Fibroblast of skin of scalp (primary cell): ENCODE measurements around the gene CFAP157.

Source experiments
- DNase-seq: peaks from one replicate; pipeline ENCODE4 v3.0.0-alpha.2; 2013

The CFAP157 gene

DNA sequence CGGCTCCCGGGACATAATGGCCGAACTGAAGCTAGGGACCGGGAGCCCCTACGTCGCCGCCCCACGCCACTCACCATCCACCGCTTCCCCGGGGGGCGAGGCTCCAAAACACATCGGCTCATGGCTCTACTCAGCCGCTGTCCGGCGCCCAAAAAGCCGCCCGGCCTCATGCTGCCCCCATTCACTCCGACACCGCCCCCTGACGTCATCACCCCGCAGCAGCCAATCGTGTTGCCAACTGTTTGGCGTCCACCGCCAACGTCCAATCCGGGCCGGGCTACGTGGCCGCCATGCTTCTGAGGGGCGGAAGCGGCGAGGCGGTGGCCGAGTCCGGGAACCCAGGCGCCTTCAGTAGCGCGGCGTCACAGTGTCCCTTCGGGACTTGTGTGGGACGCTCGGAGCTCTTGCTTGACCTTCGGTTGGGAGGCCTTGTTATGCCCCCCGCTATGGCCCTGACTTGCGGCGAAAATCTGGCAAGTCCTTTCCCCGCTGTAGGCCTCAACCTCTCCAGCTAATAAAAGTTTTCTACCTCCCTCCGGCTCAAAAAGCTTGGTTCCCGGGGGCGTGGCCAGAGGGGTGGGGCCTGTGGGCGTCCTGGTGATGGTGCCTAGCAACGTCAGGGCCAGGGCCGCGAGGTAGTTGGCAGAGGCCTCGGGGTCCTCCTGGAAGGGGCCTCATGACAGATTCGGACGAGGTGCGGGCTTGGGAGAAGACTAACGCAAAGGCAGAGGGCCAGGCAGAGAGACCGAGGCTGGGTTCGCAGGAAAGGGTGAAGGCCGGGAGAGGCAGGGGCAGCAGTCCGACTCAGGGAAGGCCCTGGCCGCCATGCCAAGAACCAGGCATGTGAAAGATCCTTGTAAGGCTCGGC is 8.9 kb downstream of the CFAP157 start, which contains the start of the genes PTRH1 and TTC16:
PTRH1 (minus strand) TSS at position 194 of the 868 bp plus-strand sequence; CDS start at position 170, 24 bp downstream.
TTC16 (plus strand) TSS at position 610 of the 868 bp plus-strand sequence; CDS start at position 677, 67 bp downstream.
- DNase-seq = peak; percentile 96

DNA sequence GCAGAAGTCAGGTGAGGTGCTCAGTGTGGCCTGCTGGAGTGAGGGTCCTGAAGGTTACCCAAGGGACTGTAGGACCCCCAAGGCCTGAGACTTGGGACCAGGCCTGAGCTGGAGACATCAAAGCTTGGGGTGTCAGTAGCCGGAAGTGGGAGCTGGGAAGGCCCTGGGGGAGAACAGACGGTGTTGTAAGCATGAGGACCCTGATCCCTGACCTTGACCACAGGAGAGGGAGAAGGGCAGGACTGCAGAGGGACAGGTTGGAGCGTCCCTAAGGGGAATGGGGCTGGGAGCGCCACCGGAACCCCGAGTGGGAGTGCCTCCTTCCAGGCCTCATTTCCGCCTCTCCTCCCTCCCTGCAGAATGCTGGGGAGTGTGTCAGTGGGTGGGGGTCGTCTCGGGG is 9.6 kb downstream of the CFAP157 start:
- no peak for DNase-seq

DNA sequence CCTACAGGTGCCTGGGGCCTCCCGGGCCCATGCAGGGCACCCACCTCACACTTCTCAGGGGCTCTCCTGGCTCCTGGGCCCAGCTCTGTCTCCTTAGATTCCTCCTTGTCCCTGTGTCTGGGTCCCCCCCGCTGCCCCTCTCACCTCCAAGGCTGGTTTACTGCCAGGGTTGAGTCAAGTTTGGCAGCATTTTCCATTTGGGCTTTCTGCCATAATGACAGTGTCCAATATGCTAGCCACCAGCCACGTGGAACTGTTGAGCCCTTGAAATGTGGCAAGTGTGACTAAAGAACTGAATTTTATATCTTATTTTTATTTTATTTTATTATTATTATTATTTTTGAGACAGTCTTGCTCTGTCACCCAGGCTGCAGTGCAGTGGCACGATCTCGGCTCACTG is 11.0 kb downstream of the CFAP157 start:
- no peak for DNase-seq

DNA sequence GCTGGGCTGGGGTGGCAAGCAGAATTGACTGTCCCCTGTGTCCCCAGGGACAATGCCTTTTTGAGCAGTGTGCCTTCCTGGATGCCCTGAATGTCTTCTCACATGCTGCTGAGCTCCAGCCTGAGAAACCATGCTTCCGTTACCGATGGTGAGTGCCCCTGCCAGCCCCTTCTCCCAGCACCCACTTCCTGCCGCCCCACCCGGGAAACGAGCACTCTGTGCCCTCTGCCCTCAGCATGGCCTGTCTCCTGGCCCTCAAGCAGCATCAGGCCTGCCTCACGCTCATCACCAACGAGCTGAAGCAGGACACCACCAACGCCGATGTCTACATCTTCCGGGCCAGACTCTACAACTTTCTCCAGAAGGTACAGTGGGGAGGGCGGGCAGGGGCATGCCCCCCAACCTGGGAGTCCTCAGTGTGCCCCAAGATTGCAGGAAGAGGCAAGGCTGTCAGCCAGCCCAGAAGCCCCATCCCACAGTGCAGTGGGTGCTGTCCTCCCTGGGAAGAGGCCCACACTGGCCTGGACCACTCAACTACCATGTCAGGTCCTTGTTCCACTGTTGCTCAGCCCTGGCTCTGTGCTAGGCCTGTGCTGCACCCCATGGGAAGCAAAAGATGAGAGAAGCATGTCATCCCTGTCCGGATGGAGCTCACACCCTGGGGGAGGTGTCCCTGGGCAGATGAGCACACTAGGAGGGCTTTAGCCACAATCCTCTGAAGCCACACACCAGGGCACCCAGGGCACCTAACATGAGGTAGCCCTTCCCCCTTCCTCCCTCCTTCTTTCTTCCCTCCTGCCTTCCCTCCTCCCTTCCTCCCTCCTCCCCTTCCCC is 13.5 kb downstream of the CFAP157 start:
- DNase-seq = no peak

DNA sequence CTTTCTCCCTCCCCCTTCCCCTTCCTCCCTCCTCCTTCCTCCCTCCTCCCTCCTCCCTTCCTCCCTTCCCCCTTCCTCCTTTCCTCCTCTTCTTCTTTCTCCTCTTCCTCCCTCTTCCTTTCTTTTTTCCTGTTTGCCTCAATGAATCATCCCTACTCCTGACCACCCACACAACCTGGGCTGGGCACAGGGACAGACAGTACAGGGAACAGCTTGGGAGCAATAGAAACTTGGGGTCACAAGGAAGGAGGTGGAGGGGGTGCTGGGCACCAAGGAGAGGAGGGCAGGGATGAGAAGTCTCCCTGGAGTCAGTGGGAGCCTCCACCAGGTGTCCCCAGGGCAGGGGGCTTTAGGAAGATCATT is 14.1 kb downstream of the CFAP157 start:
- DNase-seq = no peak

DNA sequence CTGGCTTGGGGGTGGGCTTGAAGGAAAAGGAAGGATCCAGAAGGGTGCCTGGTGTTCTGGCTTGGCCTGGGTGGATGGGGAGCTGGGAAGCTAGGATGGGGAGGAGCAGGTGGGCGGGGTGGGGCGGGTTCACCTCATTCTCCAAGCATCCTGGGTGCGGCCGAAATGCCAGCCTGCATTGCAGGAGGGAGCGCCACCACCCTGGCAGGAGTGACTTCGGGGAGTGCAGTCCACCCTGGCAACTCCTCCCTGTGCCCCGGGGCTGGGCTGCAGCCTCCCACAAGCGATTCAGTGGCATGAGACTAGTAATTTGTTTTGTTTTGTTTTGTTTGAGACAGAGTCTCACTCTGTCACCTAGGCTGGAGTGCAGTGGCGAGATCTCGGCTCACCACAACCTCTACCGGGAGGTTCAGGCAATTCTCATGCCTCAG is 14.6 kb downstream of the CFAP157 start:
- DNase-seq = no peak

DNA sequence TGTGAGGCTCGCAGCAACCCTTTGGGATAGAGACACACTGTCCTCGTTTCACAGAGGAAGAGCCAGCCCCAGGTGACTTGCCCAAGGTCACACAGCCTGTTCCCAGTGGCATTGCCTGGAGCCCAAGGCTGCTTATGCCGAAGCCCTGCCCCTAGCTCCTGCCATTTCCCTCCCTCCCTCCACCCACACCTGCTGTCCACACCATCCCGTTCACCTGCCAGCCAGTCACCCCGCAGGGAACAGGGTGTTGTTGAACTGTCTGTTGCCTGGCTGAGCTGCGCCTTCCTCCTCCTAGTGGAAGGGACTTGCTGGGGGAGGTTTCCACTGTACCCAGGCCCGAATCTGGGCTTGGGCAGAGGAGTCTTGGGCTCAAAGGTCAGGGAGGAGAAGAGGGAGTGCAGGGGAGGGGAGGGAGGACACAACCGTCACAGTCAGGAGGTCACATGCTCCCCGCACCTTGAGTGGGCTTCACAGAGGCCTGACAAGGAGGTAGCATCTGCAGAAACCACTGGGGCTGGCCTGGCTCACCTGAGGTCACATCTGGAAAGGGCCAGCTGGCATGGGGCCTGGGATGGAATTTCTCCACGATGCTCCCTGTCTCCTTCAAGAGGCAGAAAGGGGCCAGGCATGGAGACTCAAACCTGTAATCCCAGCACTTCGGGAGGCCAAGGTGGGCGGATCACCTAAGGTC is 15.4 kb downstream of the CFAP157 start:
- no peak for DNase-seq

DNA sequence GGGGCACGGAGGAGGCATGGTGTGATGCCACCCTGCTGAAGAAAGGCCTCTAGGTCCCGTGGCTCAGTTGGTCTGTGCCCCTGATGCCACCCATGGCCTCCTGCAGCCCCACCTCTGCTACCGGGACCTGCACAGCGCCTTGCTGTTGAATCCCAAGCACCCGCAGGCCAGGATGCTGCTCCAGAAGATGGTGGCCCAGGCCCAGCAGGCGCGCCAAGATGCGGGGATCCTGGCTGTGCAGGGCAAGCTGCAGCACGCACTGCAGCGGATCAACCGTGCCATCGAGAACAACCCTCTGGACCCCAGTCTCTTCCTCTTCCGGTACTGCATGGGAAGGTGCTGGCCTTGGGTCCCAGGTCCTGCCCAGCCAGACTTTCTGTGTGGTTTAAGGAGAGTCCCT is 16.2 kb downstream of the CFAP157 start:
- DNase-seq = no peak

DNA sequence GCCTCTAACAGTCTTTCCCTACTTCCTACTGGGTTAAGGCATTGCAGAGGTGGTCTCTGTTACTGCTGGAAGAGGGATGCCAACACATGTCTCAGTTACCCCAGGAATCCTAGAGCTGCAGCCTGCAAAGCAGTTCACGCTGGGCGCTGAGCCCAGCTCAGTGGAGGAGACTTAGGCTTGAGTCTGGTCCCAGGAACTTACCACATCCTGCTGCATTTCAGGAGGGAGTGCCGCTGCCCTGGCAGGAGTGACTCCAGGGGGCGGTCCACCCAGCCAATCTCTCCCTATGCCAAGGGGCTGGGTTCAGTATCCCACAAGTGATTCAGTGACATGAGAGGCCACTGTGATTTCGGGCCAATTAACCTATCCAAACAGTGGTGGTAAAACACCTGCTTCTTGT is 16.7 kb downstream of the CFAP157 start:
- peak; percentile 66 for DNase-seq

DNA sequence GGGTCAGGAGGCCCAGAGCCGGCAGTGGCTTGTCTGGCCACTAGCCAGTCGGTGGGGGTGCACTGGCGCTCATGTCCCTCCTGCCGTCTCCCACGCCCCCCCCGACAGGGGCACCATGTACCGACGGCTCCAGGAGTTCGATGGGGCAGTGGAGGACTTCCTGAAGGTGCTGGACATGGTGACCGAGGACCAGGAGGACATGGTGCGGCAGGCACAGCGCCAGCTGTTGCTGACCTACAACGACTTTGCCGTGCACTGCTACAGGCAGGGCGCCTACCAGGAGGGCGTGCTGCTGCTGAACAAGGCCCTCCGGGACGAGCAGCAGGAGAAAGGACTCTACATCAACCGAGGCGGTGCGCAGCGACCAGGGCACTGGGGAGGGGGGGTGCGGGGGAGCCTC is 17.2 kb downstream of the CFAP157 start:
- no peak for DNase-seq

DNA sequence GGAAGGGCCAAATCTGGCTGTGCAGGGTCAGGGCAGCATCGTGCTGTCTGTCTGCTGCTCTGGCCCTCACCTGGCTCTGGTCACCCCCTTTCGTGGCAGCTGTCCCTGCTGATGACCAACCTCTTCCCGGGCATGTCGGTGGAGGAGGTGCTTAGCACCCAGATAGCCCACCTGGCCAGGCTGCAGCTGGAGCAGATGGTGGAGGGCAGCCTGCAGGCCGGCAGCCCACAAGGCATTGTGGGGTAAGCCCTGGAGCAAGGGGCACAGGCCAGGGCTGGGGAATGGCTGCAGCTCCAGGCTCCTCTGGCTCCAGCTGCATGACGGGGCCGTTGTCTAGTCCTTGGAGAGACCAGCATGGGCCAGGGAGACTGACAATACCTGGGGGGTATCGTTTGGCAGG is 20.1 kb downstream of the CFAP157 start:
- DNase-seq = no peak

DNA sequence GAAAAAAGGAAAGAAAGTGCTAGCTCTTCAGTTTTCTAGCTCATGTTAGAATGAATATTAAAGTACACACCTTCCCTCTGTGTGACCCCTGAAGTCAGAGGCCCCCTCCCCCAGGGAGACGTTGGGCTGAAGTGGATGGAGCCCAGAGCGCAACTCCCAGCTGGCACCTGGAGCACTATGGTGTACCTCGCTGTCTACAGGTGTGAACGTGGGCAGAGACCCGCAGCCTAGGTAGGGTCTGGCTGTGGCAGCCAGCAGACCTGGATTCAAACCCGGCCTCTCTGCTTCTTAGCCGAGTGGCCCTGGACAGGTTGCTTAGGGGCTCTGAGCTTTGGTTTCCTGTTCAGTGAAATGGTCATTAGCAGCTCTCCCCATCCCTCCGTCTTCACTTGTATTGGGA is 22.0 kb downstream of the CFAP157 start:
- no peak for DNase-seq

DNA sequence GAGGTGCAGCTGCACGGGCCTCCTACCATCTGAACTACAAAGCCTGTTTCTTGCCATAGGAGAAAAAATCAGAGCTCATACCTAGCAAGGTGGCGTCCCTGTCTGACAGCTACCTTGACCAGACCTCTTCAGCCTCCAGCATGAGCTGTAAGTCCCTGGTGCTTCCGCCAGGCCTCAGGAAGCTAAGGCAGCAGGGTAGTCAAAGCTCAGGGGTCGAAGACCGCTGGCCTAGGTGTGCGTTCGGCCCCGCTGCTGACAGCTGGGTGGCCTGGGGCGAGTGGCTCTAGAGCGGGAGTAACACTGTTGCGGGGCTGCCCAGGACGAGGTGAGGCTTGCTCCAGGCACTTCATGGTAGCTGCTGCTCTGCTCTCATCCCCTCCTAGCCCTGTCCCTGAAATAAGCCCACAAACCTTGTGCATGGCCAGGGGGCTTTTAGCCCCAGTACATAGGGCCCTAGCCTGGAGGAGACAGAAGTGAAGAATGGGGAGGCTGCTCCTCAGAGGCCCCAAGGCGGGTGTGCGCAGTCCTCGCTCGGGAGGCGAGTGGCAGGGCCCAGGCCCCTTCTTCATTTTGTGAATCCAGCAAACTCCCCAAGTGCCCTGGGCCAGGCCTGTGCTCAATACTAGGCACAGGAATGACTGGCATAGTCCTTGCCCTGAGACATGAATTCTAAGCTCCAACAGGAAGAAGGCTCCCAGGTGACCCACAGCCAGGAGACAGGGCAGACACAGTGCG is 22.9 kb downstream of the CFAP157 start:
- no peak for DNase-seq

DNA sequence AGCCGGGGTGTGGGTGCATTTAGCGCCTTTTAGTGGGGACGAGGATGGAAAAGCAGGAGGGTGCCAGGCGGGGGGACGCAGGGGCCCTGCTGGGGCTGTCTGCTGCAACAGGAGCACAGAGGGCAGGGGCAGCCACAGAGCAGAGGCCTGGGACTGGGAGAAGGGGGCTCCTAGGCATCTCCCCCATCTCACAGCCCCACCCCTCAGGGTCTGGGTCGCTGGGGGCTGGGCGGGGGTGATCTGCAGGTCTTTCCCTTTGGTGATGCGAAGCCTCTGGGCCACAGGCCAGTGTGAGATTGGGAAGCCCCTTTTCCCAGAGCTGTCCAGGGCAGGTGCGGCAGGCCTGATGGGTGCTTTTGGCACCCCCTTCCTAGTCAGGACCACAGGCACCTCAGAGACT is 23.5 kb downstream of the CFAP157 start:
- no peak for DNase-seq

DNA sequence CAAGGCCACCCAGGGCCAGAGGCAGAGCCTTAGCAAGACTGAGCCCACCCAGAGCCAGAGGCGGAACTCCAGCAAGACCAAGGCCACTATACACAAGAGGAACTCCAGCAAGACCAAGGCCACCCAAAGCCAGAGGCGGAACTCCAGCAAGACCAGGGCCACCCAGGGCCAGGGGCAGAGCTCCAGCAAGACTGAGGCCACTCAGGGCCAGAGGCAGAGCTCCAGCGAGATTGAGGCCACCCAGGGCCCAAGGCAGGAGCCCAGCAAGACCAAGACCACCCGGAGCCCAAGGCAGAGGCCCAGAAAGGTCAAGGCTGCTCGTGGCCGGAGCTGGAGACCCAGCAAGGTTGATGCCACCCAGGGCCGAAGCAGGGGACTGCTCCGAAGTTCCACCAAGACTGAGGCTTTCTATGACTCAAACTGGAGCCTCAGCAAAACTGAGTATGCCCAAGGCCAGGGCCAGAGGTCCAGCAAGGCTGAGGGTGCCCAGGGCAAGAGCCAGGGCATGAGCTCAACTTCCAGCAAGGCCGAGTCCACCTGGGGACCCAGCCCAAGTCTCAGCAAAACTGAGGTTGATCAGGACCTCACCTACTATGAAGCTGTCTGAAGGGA is 24.1 kb downstream of the CFAP157 start:
- DNase-seq = no peak

DNA sequence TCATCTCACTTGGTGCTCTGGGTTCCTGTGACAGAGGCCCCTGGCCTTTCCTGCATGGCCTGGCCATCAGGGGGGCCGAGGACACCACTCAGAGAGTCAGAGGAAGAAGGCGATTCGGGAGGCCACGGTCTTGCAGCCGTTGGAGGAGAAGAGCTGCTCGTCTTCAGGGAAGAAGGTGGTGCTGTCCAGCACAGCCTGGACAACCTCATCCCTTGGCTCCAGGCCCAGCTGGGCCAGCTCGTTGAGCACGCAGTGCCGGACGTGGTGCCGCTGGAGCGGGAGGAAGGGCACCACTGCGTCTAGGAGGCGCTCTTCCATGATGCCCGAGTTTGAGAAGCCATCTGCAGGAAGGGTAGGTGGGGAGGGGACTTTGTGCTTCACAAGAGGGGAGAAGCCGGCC is 25.1 kb downstream of the CFAP157 start:
- DNase-seq = no peak

DNA sequence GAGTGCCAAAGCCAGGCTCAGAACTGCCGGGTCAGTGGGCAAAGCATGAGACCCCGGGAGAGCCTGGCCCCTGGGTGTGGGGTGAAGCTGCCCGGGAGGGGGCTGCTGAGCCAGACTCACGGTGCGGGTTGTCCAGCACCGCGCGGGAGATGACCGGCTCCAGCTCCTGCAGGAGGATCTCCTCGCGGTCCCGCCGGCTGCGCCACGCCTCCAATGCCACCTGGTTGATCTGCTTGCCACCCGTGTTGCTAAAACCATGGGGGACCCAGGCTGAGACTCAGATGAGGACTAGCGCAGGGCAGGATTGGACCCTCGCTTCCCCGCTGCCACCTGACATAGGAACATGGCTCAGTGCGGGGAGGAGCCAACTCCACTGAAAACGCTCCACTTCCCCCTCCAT is 25.7 kb downstream of the CFAP157 start:
- DNase-seq = no peak

DNA sequence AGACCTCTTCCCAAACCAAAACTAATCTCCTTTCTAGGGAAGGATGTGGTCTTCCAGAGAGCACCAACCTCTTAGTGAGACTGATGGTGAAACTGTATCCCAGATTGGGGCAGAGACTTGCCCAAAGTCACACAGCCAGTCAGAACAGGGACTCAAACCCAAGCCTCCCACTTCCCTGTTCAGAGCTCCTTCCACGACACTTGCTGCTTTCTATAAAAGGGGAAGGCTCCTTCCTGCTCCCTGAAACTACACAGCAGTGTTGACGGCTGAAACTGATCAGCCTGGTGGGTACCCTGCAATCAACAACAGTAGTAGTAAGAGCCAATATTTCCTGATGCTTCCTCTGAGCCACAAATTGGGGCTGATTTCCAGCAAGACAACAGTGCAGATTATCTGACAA is 26.8 kb downstream of the CFAP157 start:
- no peak for DNase-seq

DNA sequence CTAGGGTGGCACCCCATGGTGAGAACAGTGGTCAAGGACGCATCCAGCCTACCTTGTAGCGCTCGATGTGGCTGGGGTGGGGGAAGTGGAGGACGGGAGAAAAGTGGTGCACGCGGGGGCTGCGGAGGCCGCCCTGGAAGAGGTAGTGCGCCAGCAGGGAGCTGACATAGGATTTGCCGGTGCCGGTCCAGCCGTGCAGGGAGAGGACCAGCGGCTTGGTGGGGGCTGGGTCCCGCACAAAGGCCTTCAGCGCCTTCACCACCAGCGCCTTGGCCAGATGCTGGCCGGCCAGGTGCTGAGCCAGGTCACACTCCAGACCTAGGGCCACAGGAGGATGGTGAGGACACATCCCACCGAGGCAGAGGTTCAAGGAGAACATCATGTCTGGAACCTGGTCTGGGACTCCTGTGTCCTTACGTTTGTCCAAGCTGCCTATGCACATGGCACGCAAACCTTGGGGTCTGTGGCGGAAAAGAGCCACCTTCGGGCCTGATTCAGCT is 27.5 kb downstream of the CFAP157 start:
- DNase-seq = no peak

DNA sequence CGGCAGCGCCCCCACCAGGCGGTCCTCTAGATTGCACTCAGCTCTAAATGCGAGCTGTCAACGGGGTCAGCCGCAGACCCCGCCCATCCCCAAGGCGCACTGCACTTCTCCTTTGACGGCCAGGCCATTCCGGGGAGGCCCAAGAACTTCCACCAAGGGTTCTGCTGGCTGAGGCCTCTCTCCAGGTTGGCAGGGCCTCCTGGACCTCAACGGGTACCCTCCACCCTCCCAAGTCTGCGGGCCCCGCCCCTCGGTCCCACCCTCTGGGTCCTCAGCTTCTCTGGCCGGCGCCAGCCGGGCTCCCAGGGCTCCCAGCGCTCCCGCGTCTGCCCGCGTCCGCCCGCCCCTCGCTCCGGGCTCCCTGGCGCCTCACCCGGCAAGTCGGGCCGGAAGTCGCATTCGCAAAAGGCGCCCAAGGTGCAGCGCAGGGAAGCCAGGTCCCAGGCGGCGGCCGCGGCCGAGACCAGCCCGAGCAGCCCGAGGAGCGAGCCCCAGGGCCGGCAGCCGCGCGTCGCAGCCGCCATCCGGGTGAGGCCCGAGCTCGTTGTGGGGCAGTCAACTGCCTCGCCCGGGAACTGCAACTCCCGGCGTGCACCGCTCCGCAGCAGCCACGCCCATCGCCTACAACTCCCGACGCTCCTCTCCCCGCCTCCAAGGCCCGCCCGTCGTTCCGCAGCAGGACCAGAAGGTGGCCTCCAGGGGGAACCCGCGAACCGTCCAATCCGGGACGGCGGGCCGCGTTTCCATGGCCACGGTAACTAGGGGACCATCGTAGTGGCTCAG is 28.1 kb downstream of the CFAP157 start, which contains the start of gene TOR2A:
TOR2A (minus strand) TSS at position 548 of the 783 bp plus-strand sequence; CDS start at position 524, 24 bp downstream.
- DNase-seq = peak; percentile 96
